Endothelial cell of umbilical vein (primary cell): ENCODE data around the gene WNT8A. TPM values are rescaled to one million over a fixed set of nuclear protein-coding genes. Genes with fewer than 3 reads are reported as not detected.

Source experiments
- BruUV-seq: library from RNA; stranded (reverse); fragments of 400-500 nt; replicated peaks from 2 replicates; lab custom pipeline; 2021; lab: Mats Ljungman, UMichigan
- CTCF ChIA-PET: fragments of 300-600, 350-600 bp; sonication (Branson Sonifier 250); formaldehyde crosslinking; loops from one replicate; lab custom pipeline; 2021; ENCODE audit warnings: antibody characterized with exemption, inconsistent platforms; lab: Charles Lee
- POLR2A ChIA-PET: fragments of 300-600, 350-600 bp; sonication (Branson Sonifier 250); formaldehyde crosslinking; loops from one replicate; lab custom pipeline; 2021; ENCODE audit warnings: antibody characterized with exemption, inconsistent platforms; lab: Charles Lee
- DNase-seq: peaks from one replicate; pipeline ENCODE4 v3.0.0-alpha.2; 2011; ENCODE audit warnings: low read depth, low spot score
- FAIRE-seq: peaks from 2 replicates; lab custom pipeline; 2011; peaks lifted over from hg19 to GRCh38; lab: Jason Lieb, UNC
- H2AFZ ChIP-seq: 2 replicates; pipeline ENCODE4 v1.6.0; 2012; ENCODE audit warnings: low read depth, low read length, control low read depth, inconsistent platforms
- H3K27ac ChIP-seq: 2 replicates; pipeline ENCODE4 v1.5.1; 2011; ENCODE audit warnings: low read depth, mild to moderate bottlenecking, control low read depth, low read length, moderate library complexity; ENCODE audit not compliant: insufficient read depth
- H3K27me3 ChIP-seq, 2 experiments: 2 replicates each; pipeline versions ENCODE4 v1.6.0 to v1.6.1; 2011; ENCODE audit warnings: low read length in 2 of 2, mixed read lengths in 1 of 2; ENCODE audit not compliant: control insufficient read depth in 2 of 2, insufficient read depth in 2 of 2
- H3K36me3 ChIP-seq, 2 experiments: 2 replicates in 1 of 2; 3 replicates in 1 of 2; pipeline ENCODE4 v1.5.1; 2011; ENCODE audit warnings: low read length in 2 of 2, mild to moderate bottlenecking in 1 of 2, moderate library complexity in 1 of 2; ENCODE audit not compliant: control insufficient read depth in 2 of 2, insufficient read depth in 2 of 2; ENCODE audit errors: extremely low read depth in 1 of 2
- H3K4me1 ChIP-seq: 3 replicates; pipeline ENCODE4 v1.5.1; 2011; ENCODE audit warnings: mild to moderate bottlenecking, low read length; ENCODE audit not compliant: control insufficient read depth, insufficient read depth; ENCODE audit errors: extremely low read depth
- H3K4me2 ChIP-seq: 2 replicates; pipeline ENCODE4 v1.6.1; 2011; ENCODE audit warnings: low read length, control low read depth, mixed read lengths; ENCODE audit not compliant: insufficient read depth
- H3K4me3 ChIP-seq, 3 experiments: fragments of 200-600 bp in 1 of 3; sonication (generic), shearing (Covaris generic) in 1 of 3; replicated peaks in 1 of 3; 2 replicates each; pipeline ENCODE4 v1.5.1; 2011 to 2016; ENCODE audit warnings: control low read depth in 3 of 3, low read length in 3 of 3, mild to moderate bottlenecking in 2 of 3, inconsistent platforms in 1 of 3, low read depth in 1 of 3, moderate library complexity in 1 of 3; ENCODE audit not compliant: insufficient read depth in 1 of 3
- H3K79me2 ChIP-seq: 2 replicates; pipeline ENCODE4 v1.6.0; 2012; ENCODE audit warnings: low read length, inconsistent platforms; ENCODE audit not compliant: control insufficient read depth, insufficient read depth
- H3K9ac ChIP-seq: replicated peaks from 2 replicates; pipeline ENCODE3; 2011; ENCODE audit warnings: low read length, control low read depth; ENCODE audit not compliant: insufficient read depth; ENCODE audit errors: extremely low read depth
- H3K9me1 ChIP-seq: replicated peaks from 3 replicates; pipeline ENCODE4 v1.6.0; 2011; ENCODE audit warnings: mild to moderate bottlenecking, low read length; ENCODE audit not compliant: control insufficient read depth, insufficient read depth; ENCODE audit errors: extremely low read depth
- H3K9me3 ChIP-seq: replicated peaks from 2 replicates; pipeline ENCODE4 v1.5.1; 2012; ENCODE audit warnings: low read length, inconsistent platforms; ENCODE audit not compliant: control insufficient read depth, insufficient read depth
- H4K20me1 ChIP-seq: replicated peaks from 2 replicates; pipeline ENCODE3; 2011; ENCODE audit warnings: mild to moderate bottlenecking, low read length; ENCODE audit not compliant: control insufficient read depth, insufficient read depth; ENCODE audit errors: extremely low read depth
- CTCF ChIP-seq, 2 donors: IDR thresholded peaks; 1 replicate in 1 of 2; 2 replicates in 1 of 2; pipeline ENCODE4 v1.5.1; 2011; ENCODE audit warnings: low read length in 2 of 2, mild to moderate bottlenecking in 2 of 2, moderate library complexity in 2 of 2, control low read depth in 1 of 2, inconsistent platforms in 1 of 2, low read depth in 1 of 2; ENCODE audit not compliant: insufficient read depth in 1 of 2; ENCODE audit errors: extremely low read depth in 1 of 2
- EZH2 ChIP-seq: IDR thresholded peaks from 2 replicates; pipeline ENCODE4 v1.6.1; 2012; ENCODE audit warnings: borderline replicate concordance, low read depth, mild to moderate bottlenecking, moderate library complexity, low read length, inconsistent platforms; ENCODE audit not compliant: severe bottlenecking
- FOS ChIP-seq: IDR thresholded peaks from 2 replicates; pipeline ENCODE4 v1.6.1; 2011; ENCODE audit warnings: mild to moderate bottlenecking, low read length, moderate library complexity, borderline replicate concordance; ENCODE audit not compliant: insufficient read depth
- GATA2 ChIP-seq: IDR thresholded peaks from 2 replicates; pipeline ENCODE4 v1.7.0; 2011; ENCODE audit warnings: low read depth, mild to moderate bottlenecking, moderate library complexity, mixed read lengths, low read length; ENCODE audit not compliant: insufficient read length, insufficient read depth
- JUN ChIP-seq: IDR thresholded peaks from 2 replicates; pipeline ENCODE4 v1.6.1; 2011; ENCODE audit warnings: borderline replicate concordance, low read depth; ENCODE audit not compliant: insufficient read length, insufficient read depth
- MAX ChIP-seq: IDR thresholded peaks from 2 replicates; pipeline ENCODE4 v1.6.1; 2011; ENCODE audit not compliant: insufficient read depth, insufficient read length
- MYC ChIP-seq: IDR thresholded peaks from one replicate; pipeline ENCODE4 v1.6.1; 2011; ENCODE audit warnings: mild to moderate bottlenecking, low read depth, low read length
- POLR2A ChIP-seq: IDR thresholded peaks from 2 replicates; pipeline ENCODE4 v1.6.1; 2012; ENCODE audit warnings: low read depth, mild to moderate bottlenecking, control low read depth, low read length
- POLR2AphosphoS5 ChIP-seq: IDR thresholded peaks from 2 replicates; pipeline ENCODE4 v1.6.1; 2012; ENCODE audit warnings: low read depth, mild to moderate bottlenecking, control low read depth, low read length, moderate library complexity; ENCODE audit not compliant: insufficient read depth
- dilution Hi-C: fragments of 300-500 bp; cut with MboI; formaldehyde crosslinking; loops from one replicate; pipeline ENCODE4 v1.15.0; 2019; ENCODE audit warnings: low sequenced_read_pairs; ENCODE audit not compliant: extremely low pct_ligation_motif_present
- intact Hi-C: fragments of 100-400 bp; cut with micrococcal nuclease; formaldehyde crosslinking; loops from one replicate; pipeline ENCODE4 v1.10.0; 2022
- polyA plus RNA-seq, 4 experiments: library from polyadenylated mRNA; depleted of rRNA in 3 of 4; stranded (reverse) in 3 of 4; unstranded in 1 of 4; fragments of >200 nt; gene quantifications; 2 replicates each; pipeline versions ENCODE4 v1.2.1 to v1.2.3, GENCODE V29; 2011 to 2012; ENCODE audit warnings: missing spikeins in 1 of 4
- total RNA-seq: library from RNA; stranded (reverse); gene quantifications from 2 replicates; pipeline ENCODE4 v1.2.3, GENCODE V29; 2021

WNT8A gene
- total and polyA plus RNA-seq, 2 donors (not counting 3 experiments of a cell fraction or from before 2014, with no cell fraction given), result not detected

GRCh38 chr5:138115254-138115653, 31.4 kb downstream of the WNT8A start:
- dilution Hi-C loops, result no loop called here
- CTCF ChIA-PET, result interaction anchor here (1.8 kb wide), 1 partner anchor 337 kb away, joined by 6 read pairs; no protein-coding TSS in a partner anchor

More at GRCh38 chr5:138115254-138115653, 31.4 kb downstream of the WNT8A start:
- no TSS peak for BruUV-seq
- Histone ChIP-seq H3K4me3 (no peak overlapping the region), H3K27me3 (peaks cover 12 to 13% of the 10 kb centered on the region in 2 experiments), H3K79me2 (no peaks in the 10 kb centered on the region), H3K9ac (no peak overlapping the region), H2AFZ (no peak overlapping the region), H3K27ac (no peak overlapping the region), H4K20me1 (no peaks in the 10 kb centered on the region), H3K4me2 (no peak overlapping the region), H3K9me3 (no peaks in the 10 kb centered on the region), H3K9me1 (no peaks in the 10 kb centered on the region), H3K4me1 (no peaks in the 10 kb centered on the region), H3K36me3 (no peaks in the 10 kb centered on the region)
- POLR2A ChIA-PET, result no interaction called here
- no peak for FAIRE-seq
- intact Hi-C loops, result no loop called here
- no peak for DNase-seq
- TF ChIP-seq MAX (no peak), MYC (no peak), POLR2AphosphoS5 (no peak), GATA2 (no peak), EZH2 (no peak), FOS (no peak), JUN (no peak), POLR2A (no peak), CTCF (IDR thresholded peaks at IDR 0.05; ENCODE audit: extremely low read depth in 1 of 2, insufficient read depth in 1 of 2, low read depth in 1 of 2, low read length in 2 of 2) (no peak)
